Measurements from ENCODE around the gene SELENOK.

DNA sequence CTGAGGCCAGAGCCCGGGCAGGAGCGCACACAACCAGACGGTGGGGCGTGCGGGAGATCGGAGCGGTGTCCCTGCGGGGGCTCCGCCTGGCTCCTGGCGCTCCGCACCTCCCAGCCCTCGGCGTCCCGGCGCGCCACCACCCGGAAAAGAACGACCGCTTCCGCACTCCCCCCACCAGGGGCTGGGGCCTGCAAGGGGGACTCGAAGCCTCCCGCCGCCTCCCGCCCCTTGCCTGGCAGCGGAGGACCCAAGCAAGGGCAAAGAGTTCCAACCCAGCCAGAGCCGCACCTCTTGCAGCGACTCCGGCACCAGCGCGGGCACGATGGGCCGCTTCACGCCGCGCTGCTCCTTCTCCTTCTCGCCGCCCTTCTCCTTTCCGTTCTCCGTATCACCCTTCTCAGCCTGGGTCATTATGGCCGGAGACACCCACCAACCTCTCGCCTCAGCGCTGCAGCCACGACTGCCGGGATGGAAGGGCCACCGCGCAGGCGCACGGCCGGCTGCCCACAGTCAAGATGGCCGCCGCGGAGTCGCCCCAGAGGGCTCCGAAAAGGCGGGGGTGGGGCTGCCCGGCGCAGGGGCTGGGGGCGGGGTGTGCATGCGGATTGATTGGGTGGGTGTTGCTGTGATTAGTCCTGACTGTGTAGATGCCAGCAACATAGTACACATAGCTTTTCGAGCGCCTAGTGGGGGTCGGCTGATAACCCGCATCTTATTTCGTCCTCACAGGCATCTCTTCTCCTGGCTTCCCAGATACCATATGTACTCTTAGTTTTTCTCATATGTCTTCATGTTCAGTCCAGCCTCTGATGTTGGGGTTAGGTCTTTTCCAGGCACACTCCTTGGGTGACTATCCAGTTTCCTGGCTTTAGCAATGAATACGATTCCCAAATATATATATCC, 9.7 kb downstream of the SELENOK start, which contains the start of gene ACTR8:
- TF ChIP-seq EZH2 (optimal IDR thresholded peaks at IDR 0.05; ENCODE audit: low read depth, low read length) (no peak), EZH2phosphoT487 (IDR thresholded peaks at IDR 0.05; ENCODE audit: low read length) (no peak)
- TF ChIP-seq, protein P1, sequence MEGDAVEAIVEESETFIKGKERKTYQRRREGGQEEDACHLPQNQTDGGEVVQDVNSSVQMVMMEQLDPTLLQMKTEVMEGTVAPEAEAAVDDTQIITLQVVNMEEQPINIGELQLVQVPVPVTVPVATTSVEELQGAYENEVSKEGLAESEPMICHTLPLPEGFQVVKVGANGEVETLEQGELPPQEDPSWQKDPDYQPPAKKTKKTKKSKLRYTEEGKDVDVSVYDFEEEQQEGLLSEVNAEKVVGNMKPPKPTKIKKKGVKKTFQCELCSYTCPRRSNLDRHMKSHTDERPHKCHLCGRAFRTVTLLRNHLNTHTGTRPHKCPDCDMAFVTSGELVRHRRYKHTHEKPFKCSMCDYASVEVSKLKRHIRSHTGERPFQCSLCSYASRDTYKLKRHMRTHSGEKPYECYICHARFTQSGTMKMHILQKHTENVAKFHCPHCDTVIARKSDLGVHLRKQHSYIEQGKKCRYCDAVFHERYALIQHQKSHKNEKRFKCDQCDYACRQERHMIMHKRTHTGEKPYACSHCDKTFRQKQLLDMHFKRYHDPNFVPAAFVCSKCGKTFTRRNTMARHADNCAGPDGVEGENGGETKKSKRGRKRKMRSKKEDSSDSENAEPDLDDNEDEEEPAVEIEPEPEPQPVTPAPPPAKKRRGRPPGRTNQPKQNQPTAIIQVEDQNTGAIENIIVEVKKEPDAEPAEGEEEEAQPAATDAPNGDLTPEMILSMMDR (IDR thresholded peaks at IDR 0.05; ENCODE audit: low read length): no peak

All from MM.1S (cell line).